ENCODE data around the gene DYNC2I2. TPM values are rescaled to one million over a fixed set of nuclear protein-coding genes. Genes with fewer than 3 reads are reported as not detected.

DYNC2I2 gene
- total and polyA plus RNA-seq, 10 of the 15 experiments (the other 5 are each of a cell fraction or from before 2014, with no cell fraction given), result 0.89 to 118 (median 47.9) TPM

DNA sequence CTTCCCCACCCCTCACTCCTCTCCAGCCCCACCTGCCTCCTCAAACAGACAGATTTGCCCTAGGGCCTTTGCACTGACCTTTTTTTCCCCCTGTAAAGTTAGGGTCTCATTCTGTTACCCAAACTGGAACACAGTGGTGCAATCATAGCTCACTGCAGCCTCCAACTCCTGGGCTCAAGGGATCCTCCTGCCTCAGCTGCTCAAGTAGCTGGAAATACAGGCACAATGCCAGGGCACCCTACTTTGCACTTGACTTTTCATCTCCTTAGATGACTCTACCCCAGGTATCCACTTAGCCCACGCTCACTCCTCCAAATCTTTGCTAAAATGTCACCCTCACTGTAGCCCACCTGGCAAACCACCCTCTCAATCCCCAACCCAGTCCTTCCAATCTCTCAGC is 2.2 kb downstream of the DYNC2I2 start:
- DNase-seq (ENCODE audit: low read depth, low spot score) (no peak), FAIRE-seq (no peak), ATAC-seq (no peak)
- Histone ChIP-seq H3K27ac (ENCODE audit: control insufficient read depth, insufficient read depth) (no peak overlapping the region), H4K20me1 (ENCODE audit: control insufficient read depth, insufficient read depth) (no peaks in the 10 kb centered on the region), H3K9ac (ENCODE audit: control insufficient read depth, insufficient read depth, low read length) (no peak overlapping the region), H2AFZ (ENCODE audit: control insufficient read depth, low read depth, low read length) (no peak overlapping the region), H3K79me2 (ENCODE audit: control insufficient read depth, insufficient read depth, low read length) (no peaks in the 10 kb centered on the region; the same call in 1 of the 2 replicates), H3K4me3 (no peak overlapping the region), H3K4me2 (ENCODE audit: control insufficient read depth, insufficient read depth) (no peak overlapping the region), H3K4me1 (ENCODE audit: control insufficient read depth, insufficient read depth, low read length) (peaks cover 3% of the 10 kb centered on the region; the same call in 1 of the 2 replicates), H3K36me3 (ENCODE audit: control insufficient read depth in 2 of 2, insufficient read depth in 2 of 2, low read length in 1 of 2) (no peaks in the 10 kb centered on the region), H3K9me3 (replicated peaks; ENCODE audit: control insufficient read depth, insufficient read depth, low read length) (no peaks in the 10 kb centered on the region), H3K27me3 (replicated peaks in 1 of 2; ENCODE audit: control insufficient read depth in 2 of 2, insufficient read depth in 2 of 2, low read length in 1 of 2) (no peaks in the 10 kb centered on the region)
- intact Hi-C loops (cut with micrococcal nuclease; ENCODE audit: unreplicated experiment) (loop anchor here (10.0 kb wide), 1 partner anchor 120 kb away; the partner anchor contains the start of gene ZER1), in situ Hi-C loops (cut with MboI) (no loop called here)
- ChIA-PET POLR2A (interaction anchor here (0.5 to 1.9 kb wide), 7 partner anchors 8 to 31 kb away, joined by 3 to 8 read pairs (median 4); no protein-coding TSS in a partner anchor), RAD21 (ENCODE audit: unreplicated experiment) (interaction anchor here (0.7 to 2.6 kb wide), 3 partner anchors 9 to 16 kb away, joined by 3 to 7 read pairs (median 3); no protein-coding TSS in a partner anchor), CTCF (interaction anchor here (0.8 to 1.0 kb wide), 2 partner anchors 38 to 48 kb away, joined by 3 read pairs; partner anchors contain the start of gene PKN3), SMC1A (ENCODE audit: uncharacterized antibody, unreplicated experiment) (interaction anchor here (0.5 to 1.6 kb wide), 4 partner anchors 9 to 159 kb away, joined by 3 to 5 read pairs (median 3); no protein-coding TSS in a partner anchor)
- TF ChIP-seq IKZF2 (IDR thresholded peaks at IDR 0.05), result no peak
- no peak for TF ChIP-seq NFXL1 (IDR thresholded peaks at IDR 0.05; ENCODE audit: borderline replicate concordance)
- no peak for TF ChIP-seq CBX3 (IDR thresholded peaks at IDR 0.05; ENCODE audit: borderline replicate concordance, low read depth)
- no peak for TF ChIP-seq MAX (IDR thresholded peaks at IDR 0.05; ENCODE audit: low read depth, low read length)
- no peak for TF ChIP-seq CREB1 (IDR thresholded peaks at IDR 0.05; ENCODE audit: low read depth)
- TF ChIP-seq WRNIP1 (IDR thresholded peaks at IDR 0.05; ENCODE audit: borderline replicate concordance, low read depth, low read length), result no peak
- no TSS peak for BruUV-seq (replicated peaks)
- 100% methylated on average over 1 of the region's 1 CpG for WGBS (ENCODE audit: insufficient coverage, insufficient replicate concordance, low lambda C conversion rate, missing lambda C conversion rate)

- ATAC-seq, result no peak
- H3K79me2 ChIP-seq (ENCODE audit: control insufficient read depth, insufficient read depth, low read length), result no peaks in the 10 kb centered on the region; the same call in 1 of the 2 replicates
- WGBS (ENCODE audit: insufficient coverage, insufficient replicate concordance, low lambda C conversion rate, missing lambda C conversion rate), result 98% methylated on average over 8 of the region's 8 CpGs
Measured at GRCh38 chr9:128653908-128654307, 2.7 kb downstream of the DYNC2I2 start.

More at GRCh38 chr9:128653908-128654307, 2.7 kb downstream of the DYNC2I2 start:
- ChIA-PET POLR2A (interaction anchor here (0.7 to 1.9 kb wide), 7 partner anchors 8 to 31 kb away, joined by 3 to 8 read pairs (median 4); no protein-coding TSS in a partner anchor), SMC1A (ENCODE audit: uncharacterized antibody, unreplicated experiment) (interaction anchor here (1.6 kb wide), 1 partner anchor 8 kb away, joined by 5 read pairs; no protein-coding TSS in a partner anchor), RAD21 (ENCODE audit: unreplicated experiment) (interaction anchor here (0.7 to 2.6 kb wide), 2 partner anchors 11 to 15 kb away, joined by 3 to 7 read pairs; no protein-coding TSS in a partner anchor), CTCF (interaction anchor here (0.8 kb wide), 1 partner anchor 39 kb away, joined by 3 read pairs; no protein-coding TSS in a partner anchor)
- no TSS peak for BruUV-seq (replicated peaks)
- H3K9ac ChIP-seq (ENCODE audit: control insufficient read depth, insufficient read depth, low read length), result no peak overlapping the region
- H3K27ac ChIP-seq (ENCODE audit: control insufficient read depth, insufficient read depth), result no peak overlapping the region
- in situ Hi-C loops (cut with MboI), result no loop called here
- no peak overlapping the region for H3K4me3 ChIP-seq
- no peak for FAIRE-seq
- H3K9me3 ChIP-seq (replicated peaks; ENCODE audit: control insufficient read depth, insufficient read depth, low read length), result no peaks in the 10 kb centered on the region
- no peak for DNase-seq (ENCODE audit: low read depth, low spot score)
- no peaks in the 10 kb centered on the region for H3K36me3 ChIP-seq (ENCODE audit: control insufficient read depth in 2 of 2, insufficient read depth in 2 of 2, low read length in 1 of 2)
- no peaks in the 10 kb centered on the region for H3K27me3 ChIP-seq (replicated peaks in 1 of 2; ENCODE audit: control insufficient read depth in 2 of 2, insufficient read depth in 2 of 2, low read length in 1 of 2)
- no peak for TF ChIP-seq ZSCAN29 (IDR thresholded peaks at IDR 0.05)
- TF ChIP-seq STAT3 (IDR thresholded peaks at IDR 0.05; ENCODE audit: low read depth, low read length), result no peak
- no peak for TF ChIP-seq IKZF1 (conservative IDR thresholded peaks at IDR 0.05)
- TF ChIP-seq FOXM1 (IDR thresholded peaks at IDR 0.05; ENCODE audit: low read depth, low read length), result no peak
- H2AFZ ChIP-seq (ENCODE audit: control insufficient read depth, low read depth, low read length), result no peak overlapping the region
- intact Hi-C loops (cut with micrococcal nuclease; ENCODE audit: unreplicated experiment), result loop anchor here (10.0 kb wide), 1 partner anchor 121 kb away; the partner anchor contains the start of gene ZER1
- H4K20me1 ChIP-seq (ENCODE audit: control insufficient read depth, insufficient read depth), result no peaks in the 10 kb centered on the region
- H3K4me1 ChIP-seq (ENCODE audit: control insufficient read depth, insufficient read depth, low read length), result peaks cover 3% of the 10 kb centered on the region; the same call in 1 of the 2 replicates
- no peak overlapping the region for H3K4me2 ChIP-seq (ENCODE audit: control insufficient read depth, insufficient read depth)

Measured in GM12878 (cell line).